HCT116 (cell line): ENCODE data around the gene KIR2DL1. TPM values are rescaled to one million over a fixed set of nuclear protein-coding genes. Genes with fewer than 3 reads are reported as not detected.
"Not testable (repeated sequence)": the region's sequence is repeated elsewhere in the genome, so short reads cannot be mapped to it uniquely, and the experiment has no call there.

Experiments used
- ATAC-seq: fragments of 200-7000 bp; cut with Tn5 transposase; 2 replicates; pipeline ENCODE4 v1.9.1; 2020; ENCODE audit warnings: mild to moderate bottlenecking, moderate library complexity
- Bru-seq: library from RNA; stranded (reverse); fragments of 400-500 nt; gene quantifications from one replicate; lab custom pipeline; 2021; lab: Mats Ljungman, UMichigan
- BruChase-seq, 2 experiments: library from RNA; stranded (reverse); fragments of 400-500 nt; gene quantifications; one replicate each; lab custom pipeline; 2021; lab: Mats Ljungman, UMichigan
- BruUV-seq: library from RNA; stranded (reverse); fragments of 400-500 nt; replicated peaks from 2 replicates; lab custom pipeline; 2021; lab: Mats Ljungman, UMichigan
- CTCF ChIA-PET: fragments of 300-600 bp; sonication (Branson Sonifier 250); formaldehyde crosslinking; loops from one replicate; lab custom pipeline; 2021; ENCODE audit warnings: antibody characterized with exemption; lab: Charles Lee
- POLR2A ChIA-PET: fragments of 300-600, 350-600 bp; sonication (Branson Sonifier 250); formaldehyde crosslinking; loops from one replicate; lab custom pipeline; 2021; ENCODE audit warnings: antibody characterized with exemption; lab: Charles Lee
- RAD21 ChIA-PET, 2 experiments: fragments of 300-600 bp; sonication (Branson Sonifier 250); formaldehyde crosslinking; loops; one replicate each; lab custom pipeline; 2023; ENCODE audit warnings: low total read pairs in 2 of 2; ENCODE audit not compliant: uncharacterized antibody in 2 of 2, unreplicated experiment in 2 of 2, low non-redundant PET in 1 of 2; lab: Charles Lee
- DNase-seq: peaks from one replicate; pipeline ENCODE4 v3.0.0-alpha.2; 2010; ENCODE audit warnings: low read depth, low spot score
- H2AFZ ChIP-seq: fragments of 200-600 bp; shearing (Covaris generic), sonication (generic); 2 replicates; pipeline ENCODE4 v1.6.1; 2017; ENCODE audit warnings: low read depth, mixed run types, mixed read lengths, antibody characterized with exemption, low read length; ENCODE audit not compliant: poor library complexity, severe bottlenecking
- H3K27ac ChIP-seq: 2 replicates; pipeline ENCODE4 v1.5.1; 2012; ENCODE audit warnings: low read depth, low read length
- H3K27me3 ChIP-seq: fragments of 200-600 bp; sonication (generic); 2 replicates; pipeline ENCODE4 v1.6.1; 2016; ENCODE audit warnings: mixed run types, low read length, mixed read lengths; ENCODE audit not compliant: insufficient read depth
- H3K36me3 ChIP-seq, 2 experiments: fragments of 200-500 bp in 1 of 2; fragments of 200-600 bp in 1 of 2; sonication (Bioruptor generic) in 1 of 2; sonication (generic) in 1 of 2; 2 replicates each; pipeline versions ENCODE4 v1.5.1 to v1.6.1; 2014 to 2016; ENCODE audit warnings: low read length in 2 of 2, inconsistent platforms in 1 of 2, mixed read lengths in 1 of 2, mixed run types in 1 of 2; ENCODE audit not compliant: insufficient read depth in 2 of 2, control insufficient read depth in 1 of 2
- H3K4me1 ChIP-seq, 2 experiments: fragments of 200-600 bp in 1 of 2; sonication (generic) in 1 of 2; 2 replicates each; pipeline versions ENCODE4 v1.5.1 to v1.6.1; 2012 to 2017; ENCODE audit warnings: low read length in 2 of 2, inconsistent platforms in 1 of 2, mild to moderate bottlenecking in 1 of 2, mixed read lengths in 1 of 2, mixed run types in 1 of 2, moderate library complexity in 1 of 2; ENCODE audit not compliant: insufficient read depth in 2 of 2, control insufficient read depth in 1 of 2
- H3K4me2 ChIP-seq: fragments of 200-600 bp; sonication (generic); 2 replicates; pipeline ENCODE4 v1.6.1; 2017; ENCODE audit warnings: mixed run types, low read length, mixed read lengths
- H3K4me3 ChIP-seq, 2 experiments: fragments of 200-600 bp in 1 of 2; sonication (generic) in 1 of 2; replicated peaks in 1 of 2; 2 replicates each; pipeline ENCODE4 v1.5.1; 2011 to 2016; ENCODE audit warnings: low read length in 2 of 2, control low read depth in 1 of 2, low read depth in 1 of 2, mild to moderate bottlenecking in 1 of 2, mixed read lengths in 1 of 2, mixed run types in 1 of 2
- H3K79me2 ChIP-seq: fragments of 200-600 bp; sonication (generic); 2 replicates; pipeline ENCODE4 v1.6.1; 2017; ENCODE audit warnings: mild to moderate bottlenecking, mixed run types, low read length, moderate library complexity, mixed read lengths; ENCODE audit not compliant: insufficient read depth
- H3K9ac ChIP-seq: fragments of 200-600 bp; sonication (generic); 2 replicates; pipeline ENCODE4 v1.6.1; 2016; ENCODE audit warnings: low read length, mixed read lengths
- H3K9me2 ChIP-seq: fragments of 200-600 bp; sonication (generic), shearing (Covaris generic); 2 replicates; pipeline ENCODE4 v1.6.1; 2017; ENCODE audit warnings: mixed run types, mild to moderate bottlenecking, moderate library complexity; ENCODE audit not compliant: insufficient read depth
- H3K9me3 ChIP-seq, 2 experiments: fragments of 200-500 bp in 1 of 2; fragments of 200-600 bp in 1 of 2; sonication (Bioruptor generic) in 1 of 2; sonication (generic) in 1 of 2; 2 replicates each; pipeline ENCODE4 v1.6.1; 2014 to 2017; ENCODE audit warnings: low read length in 2 of 2, mixed read lengths in 2 of 2, inconsistent platforms in 1 of 2, low read depth in 1 of 2, mild to moderate bottlenecking in 1 of 2, mixed run types in 1 of 2, moderate library complexity in 1 of 2; ENCODE audit not compliant: control insufficient read depth in 1 of 2, insufficient read depth in 1 of 2
- H4K20me1 ChIP-seq: fragments of 200-600 bp; sonication (generic), shearing (Covaris generic); 2 replicates; pipeline ENCODE4 v1.6.1; 2017; ENCODE audit warnings: mixed run types, mild to moderate bottlenecking, moderate library complexity; ENCODE audit not compliant: insufficient read depth
- SIN3A ChIP-seq: IDR thresholded peaks from 2 replicates; pipeline ENCODE4 v1.6.1; 2012; ENCODE audit warnings: low read depth
- YY1 ChIP-seq: IDR thresholded peaks from 2 replicates; pipeline ENCODE4 v1.6.1; 2011; ENCODE audit warnings: low read length, low read depth, moderate library complexity, mild to moderate bottlenecking; ENCODE audit not compliant: insufficient replicate concordance; ENCODE audit errors: extremely low read depth
- intact Hi-C: fragments of 100-400 bp; cut with micrococcal nuclease; formaldehyde crosslinking; loops from 2 replicates; pipeline ENCODE4 v1.10.0; 2022
- long read RNA-seq: library from polyadenylated mRNA; unstranded; transcript quantifications from one replicate; pipeline ENCODE4 v2.0.0, GENCODE V29; 2021; ENCODE audit not compliant: unreplicated experiment
- polyA plus RNA-seq: library from polyadenylated mRNA; unstranded; fragments of >200 nt; gene quantifications from 2 replicates; pipeline ENCODE4 v1.2.1, GENCODE V29; 2012; ENCODE audit warnings: missing spikeins
- total RNA-seq: library from RNA; stranded (reverse); gene quantifications from one replicate; pipeline ENCODE4 v1.2.1, GENCODE V29; 2021; ENCODE audit not compliant: unreplicated experiment

Gene KIR2DL1
- not detected for total RNA-seq
- polyA plus RNA-seq: not detected in 2 replicates
- Bru-seq, nascent RNA: not detected
- BruChase-seq, experiment 1, labeled RNA remaining after a 6-hour chase: not detected
- not detected for BruChase-seq, experiment 2, labeled RNA remaining after a 2-hour chase
- long read RNA-seq: 0 reads

GRCh38 chr19:54769646-54770045 is at the start of gene KIR2DL1:
TSS of gene KIR2DL1 (plus strand) at chr19:54769793. CDS start at chr19:54769851, 58 bp downstream.
- H3K27ac ChIP-seq, H3K27me3 ChIP-seq, H3K36me3 ChIP-seq, H3K9me2 ChIP-seq, H2AFZ ChIP-seq, DNase-seq, H3K79me2 ChIP-seq, H3K9me3 ChIP-seq, POLR2A ChIA-PET, H3K4me1 ChIP-seq, H3K4me3 ChIP-seq, ATAC-seq, H3K4me2 ChIP-seq, BruUV-seq, H4K20me1 ChIP-seq, RAD21 ChIA-PET, H3K9ac ChIP-seq, CTCF ChIA-PET: not testable (repeated sequence)
- intact Hi-C loops: loop anchor here (10.0 kb wide), 1 partner anchor 85 kb away; the partner anchor contains the start of gene KIR3DL2

GRCh38 chr19:54724142-54724541 is 45.5 kb upstream of the KIR2DL1 start, which contains the start of gene KIR3DL3:
TSS of gene KIR3DL3 (plus strand) at chr19:54724442. CDS start at chr19:54724497, 55 bp downstream.
- no peak within 1 kb of the TSS for H3K4me2 ChIP-seq
- no peak within 1 kb of the TSS for H3K27ac ChIP-seq
- no peak for TF ChIP-seq SIN3A
- TF ChIP-seq YY1: no peak
- H2AFZ ChIP-seq: no peak within 1 kb of the TSS
- intact Hi-C loops: no loop called here
- ATAC-seq (no peak), DNase-seq (no peak)
- ChIA-PET RAD21 (no interaction called here), POLR2A (no interaction called here), CTCF (no interaction called here)
- H3K9me2 ChIP-seq: no peaks in the 10 kb centered on the region
- peaks cover 8% of the 10 kb centered on the region for H3K27me3 ChIP-seq
- no TSS peak for BruUV-seq
- H3K9me3 ChIP-seq: peaks cover 8 to 12% of the 10 kb centered on the region in 2 experiments; a peak in 3 of 4 replicates
- H4K20me1 ChIP-seq: no peaks in the 10 kb centered on the region
- no peak within 1 kb of the TSS for H3K4me3 ChIP-seq
- H3K9ac ChIP-seq: no peak within 1 kb of the TSS
- H3K36me3 ChIP-seq: no peaks in the 10 kb centered on the region
- no peaks in the 10 kb centered on the region for H3K79me2 ChIP-seq
- no peaks in the 10 kb centered on the region for H3K4me1 ChIP-seq
